Esophagus mucosa (tissue), 1 donor: ENCODE results near the gene PMM2. TPM values are rescaled to one million over a fixed set of nuclear protein-coding genes. Genes with fewer than 3 reads are reported as not detected.

ENCODE experiments used
- ATAC-seq: fragments of 200-7000 bp; cut with Tn5 transposase; one replicate; pipeline ENCODE4 v1.9.1; 2020
- total RNA-seq: library from RNA; stranded (reverse); gene quantifications from one replicate; pipeline ENCODE4 v1.2.4, GENCODE V29; 2023
- donor health status: DM: yes; HTN: yes; CAD: no.

Gene PMM2
- total RNA-seq, 1 donor from 2014 or later: 35.2 TPM

DNA sequence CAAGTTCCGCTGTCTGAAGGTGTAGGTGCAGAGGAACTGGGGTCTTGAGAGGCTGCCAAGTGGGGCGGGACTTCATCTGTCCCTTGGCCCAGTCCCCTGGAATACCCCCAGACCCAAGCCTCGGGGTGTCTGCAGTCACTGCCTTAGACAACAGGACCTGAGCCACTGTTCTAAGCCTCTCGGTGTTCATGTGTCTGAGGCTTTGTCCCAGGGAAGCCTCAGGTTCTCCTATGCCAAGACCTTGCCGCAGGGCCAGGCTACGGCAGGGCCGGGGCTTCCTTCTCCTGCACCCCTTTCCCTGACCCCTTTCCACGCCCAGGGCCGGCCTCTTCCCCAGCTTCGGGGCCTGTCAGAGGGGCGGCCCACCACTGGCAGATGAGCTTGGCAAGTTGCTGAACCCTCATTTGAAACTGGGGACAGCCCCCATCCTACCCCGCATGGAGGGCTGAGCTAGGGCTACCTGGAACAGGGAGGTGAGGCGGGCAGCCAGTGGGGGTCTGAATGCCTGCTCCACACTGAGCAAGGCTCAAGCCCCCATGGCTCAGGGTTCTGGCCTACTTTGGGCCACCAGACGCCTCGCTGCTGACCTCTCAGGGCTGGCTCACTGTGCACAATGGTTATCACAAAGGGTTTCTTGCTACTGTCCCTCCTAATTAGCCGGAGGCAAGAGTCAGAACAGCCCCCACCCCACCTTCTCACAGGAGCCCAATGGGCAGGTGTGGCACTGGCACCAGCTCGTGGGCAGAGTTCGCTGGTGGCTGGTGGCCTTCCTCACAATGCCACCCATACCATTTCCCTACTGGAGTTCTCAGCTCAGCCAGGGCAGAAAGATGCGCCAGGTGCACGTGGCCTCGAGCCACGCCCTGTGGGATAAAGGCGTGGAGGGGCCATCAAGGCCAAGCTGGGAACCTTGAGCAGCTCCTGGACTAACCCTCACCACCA, 91.6 kb downstream of the PMM2 start:
- ATAC-seq: peak; percentile 14

- no peak for ATAC-seq
These were observed 92.4 kb downstream of the PMM2 start for GRCh38 chr16:8889893-8890548.

DNA sequence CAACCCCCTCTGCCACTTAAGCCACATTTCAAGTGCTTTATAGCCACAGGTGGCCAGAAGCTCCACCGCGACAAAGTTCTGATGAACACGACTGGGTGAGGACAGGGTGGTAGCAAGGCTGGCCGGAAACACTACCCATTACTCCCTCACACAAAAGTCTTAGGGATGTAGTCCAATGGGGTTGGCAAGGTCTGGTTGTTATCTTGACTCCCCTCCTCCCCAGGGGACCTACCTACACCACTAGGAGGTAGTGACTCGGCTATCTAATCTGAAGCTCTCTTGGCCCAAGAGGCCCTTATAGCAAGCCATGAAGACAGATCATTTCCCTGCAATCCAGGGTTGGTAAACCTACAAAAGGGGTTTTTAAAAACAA, 92.9 kb downstream of the PMM2 start:
- no peak for ATAC-seq

DNA sequence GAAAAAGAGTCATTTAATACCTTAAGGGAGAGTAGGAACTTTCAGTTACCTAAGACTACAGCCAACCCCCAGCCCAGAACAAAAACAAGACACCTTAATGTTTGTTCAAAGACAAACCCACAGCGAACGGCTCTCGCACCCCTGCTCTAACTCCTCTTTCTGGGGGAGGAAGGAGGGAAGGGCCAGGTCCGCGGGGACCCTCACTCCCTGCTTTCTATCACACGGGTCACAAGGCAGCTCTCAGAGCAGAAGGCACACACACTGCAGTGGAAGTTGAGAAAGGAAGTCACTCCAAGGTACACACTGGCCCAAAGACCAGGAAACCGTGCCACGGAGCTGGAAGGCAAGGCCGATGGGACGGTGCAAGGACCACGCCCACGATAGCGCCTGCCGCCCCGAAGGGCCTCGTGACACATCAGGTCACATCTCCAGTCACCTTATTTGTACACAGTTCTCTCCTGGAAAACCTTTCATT, 94.5 kb downstream of the PMM2 start:
- ATAC-seq: peak; percentile 4

DNA sequence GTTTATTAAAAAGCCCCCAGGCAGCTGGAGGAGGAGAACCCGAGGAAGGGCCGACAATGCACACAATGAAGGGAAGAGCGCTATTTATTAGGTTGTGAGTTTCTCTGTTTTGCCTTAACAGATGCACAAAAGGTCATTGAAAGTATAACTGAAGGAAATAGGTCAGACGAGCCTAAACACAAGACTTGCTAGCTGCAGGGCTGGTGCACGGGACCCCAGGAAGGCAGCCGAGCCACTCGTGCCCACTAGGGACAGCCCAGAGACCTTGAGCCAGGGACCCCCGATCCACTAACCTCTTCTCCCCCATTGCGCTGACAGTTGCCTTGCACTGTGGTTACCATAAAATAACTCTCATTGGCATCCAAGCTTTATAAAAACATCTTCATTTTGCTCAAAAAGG, 95.8 kb downstream of the PMM2 start:
- no peak for ATAC-seq

GRCh38 chr16:8893976-8894690, 96.5 kb downstream of the PMM2 start:
- ATAC-seq: no peak

- ATAC-seq: no peak
These were observed 97.2 kb downstream of the PMM2 start for GRCh38 chr16:8894736-8895334.

DNA sequence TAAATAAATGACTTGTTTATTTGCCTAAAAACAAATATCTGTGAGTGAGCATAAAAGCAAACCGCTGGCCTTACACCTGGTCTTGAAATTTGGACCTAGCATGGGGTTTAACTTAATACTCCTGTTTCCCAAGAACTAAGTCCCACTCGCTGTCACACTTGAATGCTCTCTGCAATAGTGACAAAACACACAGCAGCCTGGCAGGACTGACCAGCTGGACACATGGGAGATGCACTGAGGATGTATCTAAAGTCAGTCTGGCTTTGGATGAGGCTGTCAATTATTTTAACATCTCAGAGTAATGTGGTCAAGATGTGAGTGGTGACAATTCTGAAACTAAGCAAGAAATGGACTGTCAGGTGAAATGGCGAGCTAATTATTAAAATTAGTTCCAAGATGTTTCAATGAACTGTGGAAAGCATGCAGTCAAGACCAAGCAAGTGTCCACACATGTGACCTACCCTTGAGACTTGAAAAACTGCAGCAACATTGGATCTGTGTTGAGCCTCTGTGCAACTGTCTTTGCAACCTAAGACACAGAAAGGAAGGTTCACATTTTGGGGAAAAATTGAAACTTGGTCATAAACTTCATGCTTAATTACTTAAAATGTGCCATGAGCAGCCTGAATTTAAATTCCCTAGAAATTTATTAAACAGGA, 101.2 kb downstream of the PMM2 start:
- no peak for ATAC-seq

Other genes with a start within 250 kb of the PMM2 start
- not detected for gene TMEM114, start 207.3 kb upstream of the PMM2 start, total RNA-seq
- gene METTL22, start 176.1 kb upstream of the PMM2 start, total RNA-seq: 15.9 TPM
- gene ABAT, start 123.2 kb upstream of the PMM2 start, total RNA-seq: 4.2 TPM
- 6.6 TPM for gene TMEM186, start 200 bp upstream of the PMM2 start, total RNA-seq
- gene CARHSP1, start 71.2 kb downstream of the PMM2 start, total RNA-seq: 161 TPM
- not detected for gene LITAFD, start 84.5 kb downstream of the PMM2 start, total RNA-seq
- gene USP7, start 166.1 kb downstream of the PMM2 start, total RNA-seq: 87.3 TPM